ENCODE measurements around the gene VPS13D. TPM values are rescaled to one million over a fixed set of nuclear protein-coding genes. Genes with fewer than 3 reads are reported as not detected.

Gene VPS13D
- total RNA-seq, 4 donors from 2014 or later, result 137 to 238 (median 191) TPM

GRCh38 chr1:12397462-12398450, 167.9 kb downstream of the VPS13D start:
- Histone ChIP-seq H3K27ac (peak overlapping the region in 1 of 3 donors; percentile 65), H3K4me1 (peaks cover 23 to 32% of the 10 kb centered on the region in 2 donors), H3K9me3 (no peaks in the 10 kb centered on the region), H3K27me3 (no peaks in the 10 kb centered on the region), H3K4me3 (replicated peaks in 1 of 3) (no peak overlapping the region), H3K36me3 (peaks cover 0 to 7% of the 10 kb centered on the region in 2 donors)
- intact Hi-C loops (cut with DNase I), result no loop called here
- no peak for TF ChIP-seq POLR2A (IDR thresholded peaks at IDR 0.05)
- no peak for TF ChIP-seq CTCF (IDR thresholded peaks at IDR 0.05)
- no peak for DNase-seq
- 83 to 85% methylated on average over 7 of the region's 7 CpGs for WGBS, 2 donors

GRCh38 chr1:12398479-12398878, 168.6 kb downstream of the VPS13D start:
- Histone ChIP-seq H3K36me3 (peaks cover 0 to 14% of the 10 kb centered on the region in 2 donors), H3K27me3 (no peaks in the 10 kb centered on the region), H3K4me1 (peaks cover 23 to 34% of the 10 kb centered on the region in 2 donors), H3K4me3 (replicated peaks in 1 of 3) (no peak overlapping the region), H3K9me3 (no peaks in the 10 kb centered on the region), H3K27ac (peak overlapping the region in 2 of 3 donors; percentile 54 to 65)
- no peak for DNase-seq
- TF ChIP-seq POLR2A (IDR thresholded peaks at IDR 0.05), result no peak
- no peak for TF ChIP-seq CTCF (IDR thresholded peaks at IDR 0.05)
- WGBS, 2 donors, result 81 to 83% methylated on average over 6 of the region's 6 CpGs
- intact Hi-C loops (cut with DNase I), result no loop called here

- H3K27ac ChIP-seq, result peak overlapping the region; percentile 48 to 72 (median 54)
- intact Hi-C loops (cut with DNase I), result no loop called here
- WGBS, 2 donors, result 59 to 62% methylated on average over 10 of the region's 10 CpGs
These were observed 170.3 kb downstream of the VPS13D start for GRCh38 chr1:12400027-12400693.

GRCh38 chr1:12402159-12402673, 172.4 kb downstream of the VPS13D start:
- Histone ChIP-seq H3K9me3 (no peaks in the 10 kb centered on the region), H3K4me1 (peaks cover 50 to 63% of the 10 kb centered on the region in 2 donors), H3K27me3 (no peaks in the 10 kb centered on the region), H3K4me3 (replicated peaks in 1 of 3) (no peak overlapping the region), H3K27ac (peak overlapping the region; percentile 38 to 72 (median 39)), H3K36me3 (peaks cover 6 to 27% of the 10 kb centered on the region in 2 donors)
- TF ChIP-seq CTCF (IDR thresholded peaks at IDR 0.05) (no peak), POLR2A (IDR thresholded peaks at IDR 0.05) (no peak)
- 80 to 86% methylated on average over 3 of the region's 3 CpGs for WGBS, 2 donors
- no peak for DNase-seq
- intact Hi-C loops (cut with DNase I), result no loop called here

More at GRCh38 chr1:12400027-12400693, 170.3 kb downstream of the VPS13D start:
- H3K4me3 ChIP-seq (replicated peaks in 1 of 3), result no peak overlapping the region
- TF ChIP-seq CTCF (IDR thresholded peaks at IDR 0.05) (no peak), POLR2A (IDR thresholded peaks at IDR 0.05) (peak in 1 of 2 donors; percentile 32)
- H3K9me3 ChIP-seq, result no peaks in the 10 kb centered on the region
- peak; percentile 51 to 58 for DNase-seq
- H3K27me3 ChIP-seq, result no peaks in the 10 kb centered on the region
- H3K36me3 ChIP-seq, result peaks cover 6 to 27% of the 10 kb centered on the region in 2 donors
- peaks cover 29 to 43% of the 10 kb centered on the region in 2 donors for H3K4me1 ChIP-seq

All from thyroid gland (tissue), 4 donors.